Muscle layer of duodenum (tissue), 2 donors: Measurements from ENCODE around the gene NAA80.
"Not testable (repeated sequence)": the region's sequence is repeated elsewhere in the genome, so short reads cannot be mapped to it uniquely, and the experiment has no call there.

ENCODE experiments used
- H3K27ac ChIP-seq: one replicate; pipeline ENCODE4 v1.7.0; 2013; ENCODE audit warnings: mild to moderate bottlenecking, low read length
- H3K27me3 ChIP-seq: one replicate; pipeline ENCODE4 v1.7.0; 2013; ENCODE audit warnings: low read depth, mild to moderate bottlenecking, control low read depth, low read length
- H3K36me3 ChIP-seq, 2 donors: one replicate each; pipeline ENCODE4 v1.7.0; 2013; ENCODE audit warnings: low read length in 2 of 2, control low read depth in 1 of 2, mild to moderate bottlenecking in 1 of 2; ENCODE audit not compliant: insufficient read depth in 2 of 2, control insufficient read depth in 1 of 2
- H3K4me1 ChIP-seq, 2 donors: one replicate each; pipeline ENCODE4 v1.7.0; 2013; ENCODE audit warnings: low read length in 2 of 2, mild to moderate bottlenecking in 2 of 2, control low read depth in 1 of 2, moderate library complexity in 1 of 2; ENCODE audit not compliant: insufficient read depth in 2 of 2, control insufficient read depth in 1 of 2
- H3K4me3 ChIP-seq, 2 donors: one replicate each; pipeline ENCODE4 v1.7.0; 2013; ENCODE audit warnings: low read length in 2 of 2, low read depth in 1 of 2, mild to moderate bottlenecking in 1 of 2
- H3K9me3 ChIP-seq, 2 donors: one replicate each; pipeline ENCODE4 v1.7.0; 2013; ENCODE audit warnings: low read length in 2 of 2, control low read depth in 1 of 2, mild to moderate bottlenecking in 1 of 2; ENCODE audit not compliant: control insufficient read depth in 1 of 2
- donor health status: healthy.

Gene NAA80

GRCh38 chr3:50266017-50266416 lies 33.2 kb downstream of the NAA80 start:
- Histone ChIP-seq H3K27me3 (no peaks in the 10 kb centered on the region), H3K4me3 (peak overlapping the region; percentile 59 to 61), H3K4me1 (peaks cover 31 to 51% of the 10 kb centered on the region in 2 donors), H3K36me3 (no peaks in the 10 kb centered on the region), H3K27ac (peak overlapping the region; percentile 87), H3K9me3 (no peaks in the 10 kb centered on the region)

GRCh38 chr3:50265571-50265970 lies 33.6 kb downstream of the NAA80 start:
- peak overlapping the region; percentile 87 for H3K27ac ChIP-seq
- H3K4me1 ChIP-seq = peaks cover 33 to 56% of the 10 kb centered on the region in 2 donors

GRCh38 chr3:50264964-50265485 lies 34.2 kb downstream of the NAA80 start:
- Histone ChIP-seq H3K4me1 (peaks cover 33 to 58% of the 10 kb centered on the region in 2 donors), H3K27me3 (no peaks in the 10 kb centered on the region), H3K4me3 (peak overlapping the region in 1 of 2 donors; percentile 27), H3K36me3 (no peaks in the 10 kb centered on the region), H3K27ac (peak overlapping the region; percentile 87), H3K9me3 (no peaks in the 10 kb centered on the region)

More at GRCh38 chr3:50265571-50265970, 33.6 kb downstream of the NAA80 start:
- Histone ChIP-seq H3K36me3 (no peaks in the 10 kb centered on the region), H3K27me3 (no peaks in the 10 kb centered on the region), H3K9me3 (no peaks in the 10 kb centered on the region), H3K4me3 (peak overlapping the region in 1 of 2 donors; percentile 27)

- H3K4me3 ChIP-seq = peak overlapping the region in 1 of 2 donors; percentile 40
- H3K4me1 ChIP-seq = peaks cover 33 to 62% of the 10 kb centered on the region in 2 donors
- H3K9me3 ChIP-seq = no peaks in the 10 kb centered on the region
- H3K27ac ChIP-seq = peak overlapping the region; percentile 87
- H3K27me3 ChIP-seq = no peaks in the 10 kb centered on the region
- H3K36me3 ChIP-seq = no peaks in the 10 kb centered on the region
These were observed 34.7 kb downstream of the NAA80 start for GRCh38 chr3:50264383-50264963.

- peaks cover 36 to 58% of the 10 kb centered on the region in 2 donors for H3K4me1 ChIP-seq
- H3K9me3 ChIP-seq = no peaks in the 10 kb centered on the region
These were observed 35.5 kb downstream of the NAA80 start for GRCh38 chr3:50263478-50264382.

GRCh38 chr3:50262778-50263177 lies 36.4 kb downstream of the NAA80 start:
- H3K4me1 ChIP-seq = peaks cover 29 to 49% of the 10 kb centered on the region in 2 donors

More at GRCh38 chr3:50263478-50264382, 35.5 kb downstream of the NAA80 start:
- peaks cover 0 to under 1% of the 10 kb centered on the region in 2 donors for H3K36me3 ChIP-seq
- no peaks in the 10 kb centered on the region for H3K27me3 ChIP-seq
- peak overlapping the region in 1 of 2 donors; percentile 40 for H3K4me3 ChIP-seq
- peak overlapping the region; percentile 87 for H3K27ac ChIP-seq

GRCh38 chr3:50262200-50262599 lies 37.0 kb downstream of the NAA80 start:
- not testable (repeated sequence) for H3K27me3 ChIP-seq, H3K9me3 ChIP-seq, H3K4me3 ChIP-seq, H3K27ac ChIP-seq
- H3K36me3 ChIP-seq = peaks cover 8 to 15% of the 10 kb centered on the region in 2 donors
- H3K4me1 ChIP-seq = peaks cover 29 to 46% of the 10 kb centered on the region in 2 donors

More at GRCh38 chr3:50262778-50263177, 36.4 kb downstream of the NAA80 start:
- Histone ChIP-seq H3K9me3 (no peaks in the 10 kb centered on the region), H3K4me3 (no peak overlapping the region), H3K27me3 (no peaks in the 10 kb centered on the region), H3K27ac (no peak overlapping the region), H3K36me3 (peaks cover 3 to 10% of the 10 kb centered on the region in 2 donors)

- Histone ChIP-seq H3K27me3 (no peaks in the 10 kb centered on the region), H3K4me3 (peak overlapping the region in 1 of 2 donors; percentile 57), H3K4me1 (peaks cover 24 to 41% of the 10 kb centered on the region in 2 donors), H3K27ac (peak overlapping the region; percentile 49), H3K9me3 (no peaks in the 10 kb centered on the region), H3K36me3 (peaks cover 15 to 22% of the 10 kb centered on the region in 2 donors)
These were observed 37.7 kb downstream of the NAA80 start for GRCh38 chr3:50261505-50261904.

- Histone ChIP-seq H3K9me3 (no peaks in the 10 kb centered on the region), H3K36me3 (peaks cover 19 to 27% of the 10 kb centered on the region in 2 donors), H3K4me3 (peak overlapping the region in 1 of 2 donors; percentile 57), H3K4me1 (peaks cover 20 to 36% of the 10 kb centered on the region in 2 donors), H3K27ac (peak overlapping the region; percentile 49), H3K27me3 (no peaks in the 10 kb centered on the region)
These were observed 38.2 kb downstream of the NAA80 start for GRCh38 chr3:50260942-50261441.

GRCh38 chr3:50260027-50260941 lies 38.9 kb downstream of the NAA80 start:
- Histone ChIP-seq H3K27me3 (no peaks in the 10 kb centered on the region), H3K4me3 (peak overlapping the region; percentile 18 to 57), H3K27ac (peak overlapping the region; percentile 49), H3K9me3 (no peaks in the 10 kb centered on the region), H3K4me1 (peaks cover 14 to 29% of the 10 kb centered on the region in 2 donors), H3K36me3 (peaks cover 19 to 30% of the 10 kb centered on the region in 2 donors)
